GM23338 (cell line): ENCODE measurements around the gene CDH23. TPM values are rescaled to one million over a fixed set of nuclear protein-coding genes. Genes with fewer than 3 reads are reported as not detected.

Experiments used
- ATAC-seq: fragments of 200-7000 bp; cut with Tn5 transposase; 3 replicates; pipeline ENCODE4 v1.9.1; 2020
- DNase-seq: peaks from one replicate; pipeline ENCODE4 v3.0.0-alpha.2; 2015; ENCODE audit warnings: low spot score
- H2AFZ ChIP-seq: fragments of 200-600 bp; sonication (generic); 2 replicates; pipeline ENCODE4 v1.8.0; 2016; ENCODE audit warnings: antibody characterized with exemption, mild to moderate bottlenecking, moderate library complexity
- H3F3A ChIP-seq: fragments of 200-600 bp; sonication (generic); replicated peaks from 2 replicates; pipeline ENCODE4 v1.8.0; 2017; ENCODE audit warnings: antibody characterized with exemption, mixed run types, low read depth
- H3K27ac ChIP-seq: fragments of 200-600 bp; sonication (generic); 2 replicates; pipeline ENCODE4 v1.6.1; 2016; ENCODE audit warnings: low read depth
- H3K27me3 ChIP-seq: fragments of 200-600 bp; sonication (generic); 2 replicates; pipeline ENCODE4 v1.8.0; 2016; ENCODE audit warnings: mild to moderate bottlenecking, mixed run types, moderate library complexity; ENCODE audit not compliant: insufficient read depth
- H3K36me3 ChIP-seq: fragments of 200-600 bp; sonication (generic); 2 replicates; pipeline ENCODE4 v1.8.0; 2016; ENCODE audit warnings: mild to moderate bottlenecking; ENCODE audit not compliant: insufficient read depth
- H3K4me1 ChIP-seq: fragments of 200-600 bp; sonication (generic); 2 replicates; pipeline ENCODE4 v1.8.0; 2016; ENCODE audit warnings: mild to moderate bottlenecking, moderate library complexity; ENCODE audit not compliant: insufficient read depth
- H3K4me2 ChIP-seq: fragments of 200-600 bp; sonication (generic); 2 replicates; pipeline ENCODE4 v1.7.1; 2017; ENCODE audit warnings: mixed run types
- H3K4me3 ChIP-seq: fragments of 200-600 bp; sonication (generic); 2 replicates; pipeline ENCODE4 v1.6.1; 2016; ENCODE audit warnings: mixed run types
- H3K79me2 ChIP-seq: fragments of 200-600 bp; sonication (generic); replicated peaks from 2 replicates; pipeline ENCODE4 v1.8.0; 2017; ENCODE audit warnings: mild to moderate bottlenecking; ENCODE audit not compliant: insufficient read depth
- H3K9me2 ChIP-seq: fragments of 200-600 bp; sonication (generic); 2 replicates; pipeline ENCODE4 v1.8.0; 2017; ENCODE audit not compliant: insufficient read depth
- H4K20me1 ChIP-seq: fragments of 200-600 bp; sonication (generic); replicated peaks from 2 replicates; pipeline ENCODE4 v1.8.0; 2017; ENCODE audit warnings: mild to moderate bottlenecking; ENCODE audit not compliant: insufficient read depth
- H3K27ac Mint-ChIP-seq: 2 replicates; pipeline ENCODE4 v1.8.0; 2020; ENCODE audit warnings: inconsistent platforms, mild to moderate bottlenecking, moderate library complexity, mixed read lengths
- H3K27me3 Mint-ChIP-seq: 3 replicates; pipeline ENCODE4 v1.8.0; 2022; ENCODE audit warnings: low read depth, mild to moderate bottlenecking, moderate library complexity, mixed read lengths, inconsistent platforms; ENCODE audit not compliant: insufficient read depth, poor library complexity
- H3K36me3 Mint-ChIP-seq: 3 replicates; pipeline ENCODE4 v1.8.0; 2021; ENCODE audit warnings: low read depth, mild to moderate bottlenecking, inconsistent platforms, moderate library complexity, mixed read lengths
- H3K4me1 Mint-ChIP-seq: 3 replicates; pipeline ENCODE4 v1.8.0; 2020; ENCODE audit warnings: mild to moderate bottlenecking, inconsistent platforms, mixed read lengths
- H3K4me3 Mint-ChIP-seq: 3 replicates; pipeline ENCODE4 v1.8.0; 2021; ENCODE audit warnings: moderate library complexity, mild to moderate bottlenecking, inconsistent platforms, mixed read lengths
- H3K9me3 Mint-ChIP-seq: 3 replicates; pipeline ENCODE4 v1.8.0; 2020; ENCODE audit warnings: moderate library complexity, mild to moderate bottlenecking, inconsistent platforms, mixed read lengths
- JUNB ChIP-seq: IDR thresholded peaks from one replicate; pipeline ENCODE4 v1.6.1; 2016; ENCODE audit warnings: antibody characterized with exemption; ENCODE audit not compliant: unreplicated experiment
- NANOG ChIP-seq: IDR thresholded peaks from 2 replicates; pipeline ENCODE4 v1.6.1; 2016; ENCODE audit warnings: antibody characterized with exemption, borderline replicate concordance
- POLR2AphosphoS5 ChIP-seq: IDR thresholded peaks from 2 replicates; pipeline ENCODE4 v1.6.1; 2016; ENCODE audit warnings: antibody characterized with exemption, low read depth
- REST ChIP-seq: IDR thresholded peaks from one replicate; pipeline ENCODE4 v1.6.1; 2018; ENCODE audit warnings: antibody characterized with exemption; ENCODE audit not compliant: unreplicated experiment
- STAT1 ChIP-seq: IDR thresholded peaks from one replicate; pipeline ENCODE4 v1.6.1; 2016; ENCODE audit warnings: antibody characterized with exemption; ENCODE audit not compliant: unreplicated experiment
- polyA plus RNA-seq: library from polyadenylated mRNA; unstranded; fragments of >200 nt; fragmentation: Nextera tagmentation; extraction: Ambion mirVana; gene quantifications from 2 replicates; pipeline ENCODE4 v1.2.1, GENCODE V29; 2016
- total RNA-seq: library from RNA; depleted of rRNA; stranded (reverse); fragments of >200 nt; shearing (Covaris generic); gene quantifications from 2 replicates; pipeline ENCODE4 v1.2.3, GENCODE V29; 2014
- TF ChIP-seq, protein P1 (sequence below), 2 experiments: fragments of 200-600 bp in 1 of 2; sonication (generic) in 1 of 2; conservative IDR thresholded peaks; 2 replicates each; pipeline versions ENCODE4 v1.5.1 to v1.6.1; 2016 to 2017; ENCODE audit warnings: antibody characterized with exemption in 2 of 2, low read depth in 2 of 2, mild to moderate bottlenecking in 2 of 2, moderate library complexity in 1 of 2
- TF ChIP-seq, protein P2 (sequence below): fragments of 250-450 bp; sonication (Bioruptor Pico); IDR thresholded peaks from 2 replicates; pipeline ENCODE4 v1.5.0; 2020; ENCODE audit warnings: mild to moderate bottlenecking, moderate library complexity
- TF ChIP-seq, protein P3 (sequence below): IDR thresholded peaks from 2 replicates; pipeline ENCODE4 v1.6.1; 2016; ENCODE audit warnings: antibody characterized with exemption

The CDH23 gene
- total and polyA plus RNA-seq, 2 experiments from 2014 or later: 0.95 to 4.3 TPM

DNA sequence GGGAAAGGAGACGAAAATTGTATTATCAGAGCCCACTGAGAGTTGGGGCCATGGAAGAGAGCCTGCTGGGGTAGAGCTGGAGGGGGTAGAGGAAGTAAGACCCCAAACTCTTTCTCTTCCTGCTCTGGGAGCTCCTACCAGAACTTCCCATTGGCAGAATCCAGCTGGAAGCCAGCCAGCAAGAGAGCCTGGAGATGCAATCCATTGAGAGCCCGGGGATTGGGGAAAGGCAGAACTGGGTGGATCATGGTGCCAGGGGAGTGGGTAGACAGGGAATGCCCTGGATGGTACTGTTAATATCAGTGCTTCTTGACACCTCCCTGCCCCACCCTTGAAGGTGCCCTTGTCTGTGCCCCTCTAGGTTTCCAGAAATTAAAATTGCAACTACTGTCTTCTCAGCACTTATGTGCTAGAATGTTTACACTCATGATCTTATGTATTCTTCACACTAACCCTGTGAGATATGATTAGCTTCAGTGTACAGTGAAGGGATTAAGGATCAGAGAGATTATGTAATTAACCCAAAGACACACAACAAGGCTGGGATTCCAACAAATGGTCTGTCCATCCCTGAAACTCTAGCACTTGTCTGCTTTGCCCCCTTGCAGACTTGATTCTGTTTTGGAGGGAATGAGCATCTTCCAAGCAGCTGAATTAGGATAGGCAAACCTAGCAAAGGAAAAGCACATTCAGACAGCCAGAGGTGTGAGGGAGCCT, 168.7 kb downstream of the CDH23 start:
- no peaks in the 10 kb centered on the region for H3K9me2 ChIP-seq
- DNase-seq (no peak), ATAC-seq (no peak)
- no peak overlapping the region for H3K27ac Mint-ChIP-seq
- H3K9me3 Mint-ChIP-seq: no peaks in the 10 kb centered on the region
- peaks cover 19% of the 10 kb centered on the region for H3K4me1 ChIP-seq
- H2AFZ ChIP-seq: no peak overlapping the region
- H3K36me3 ChIP-seq: no peaks in the 10 kb centered on the region
- H3K27me3 Mint-ChIP-seq: peaks cover 15% of the 10 kb centered on the region
- no peaks in the 10 kb centered on the region for H3K27me3 ChIP-seq
- H3K4me1 Mint-ChIP-seq: peaks cover 36% of the 10 kb centered on the region
- TF ChIP-seq POLR2AphosphoS5: no peak
- TF ChIP-seq, protein P1, sequence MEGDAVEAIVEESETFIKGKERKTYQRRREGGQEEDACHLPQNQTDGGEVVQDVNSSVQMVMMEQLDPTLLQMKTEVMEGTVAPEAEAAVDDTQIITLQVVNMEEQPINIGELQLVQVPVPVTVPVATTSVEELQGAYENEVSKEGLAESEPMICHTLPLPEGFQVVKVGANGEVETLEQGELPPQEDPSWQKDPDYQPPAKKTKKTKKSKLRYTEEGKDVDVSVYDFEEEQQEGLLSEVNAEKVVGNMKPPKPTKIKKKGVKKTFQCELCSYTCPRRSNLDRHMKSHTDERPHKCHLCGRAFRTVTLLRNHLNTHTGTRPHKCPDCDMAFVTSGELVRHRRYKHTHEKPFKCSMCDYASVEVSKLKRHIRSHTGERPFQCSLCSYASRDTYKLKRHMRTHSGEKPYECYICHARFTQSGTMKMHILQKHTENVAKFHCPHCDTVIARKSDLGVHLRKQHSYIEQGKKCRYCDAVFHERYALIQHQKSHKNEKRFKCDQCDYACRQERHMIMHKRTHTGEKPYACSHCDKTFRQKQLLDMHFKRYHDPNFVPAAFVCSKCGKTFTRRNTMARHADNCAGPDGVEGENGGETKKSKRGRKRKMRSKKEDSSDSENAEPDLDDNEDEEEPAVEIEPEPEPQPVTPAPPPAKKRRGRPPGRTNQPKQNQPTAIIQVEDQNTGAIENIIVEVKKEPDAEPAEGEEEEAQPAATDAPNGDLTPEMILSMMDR (conservative IDR thresholded peaks at IDR 0.05; ENCODE audit: low read depth in 2 of 2): no peak
- TF ChIP-seq JUNB: no peak
- TF ChIP-seq, protein P2, sequence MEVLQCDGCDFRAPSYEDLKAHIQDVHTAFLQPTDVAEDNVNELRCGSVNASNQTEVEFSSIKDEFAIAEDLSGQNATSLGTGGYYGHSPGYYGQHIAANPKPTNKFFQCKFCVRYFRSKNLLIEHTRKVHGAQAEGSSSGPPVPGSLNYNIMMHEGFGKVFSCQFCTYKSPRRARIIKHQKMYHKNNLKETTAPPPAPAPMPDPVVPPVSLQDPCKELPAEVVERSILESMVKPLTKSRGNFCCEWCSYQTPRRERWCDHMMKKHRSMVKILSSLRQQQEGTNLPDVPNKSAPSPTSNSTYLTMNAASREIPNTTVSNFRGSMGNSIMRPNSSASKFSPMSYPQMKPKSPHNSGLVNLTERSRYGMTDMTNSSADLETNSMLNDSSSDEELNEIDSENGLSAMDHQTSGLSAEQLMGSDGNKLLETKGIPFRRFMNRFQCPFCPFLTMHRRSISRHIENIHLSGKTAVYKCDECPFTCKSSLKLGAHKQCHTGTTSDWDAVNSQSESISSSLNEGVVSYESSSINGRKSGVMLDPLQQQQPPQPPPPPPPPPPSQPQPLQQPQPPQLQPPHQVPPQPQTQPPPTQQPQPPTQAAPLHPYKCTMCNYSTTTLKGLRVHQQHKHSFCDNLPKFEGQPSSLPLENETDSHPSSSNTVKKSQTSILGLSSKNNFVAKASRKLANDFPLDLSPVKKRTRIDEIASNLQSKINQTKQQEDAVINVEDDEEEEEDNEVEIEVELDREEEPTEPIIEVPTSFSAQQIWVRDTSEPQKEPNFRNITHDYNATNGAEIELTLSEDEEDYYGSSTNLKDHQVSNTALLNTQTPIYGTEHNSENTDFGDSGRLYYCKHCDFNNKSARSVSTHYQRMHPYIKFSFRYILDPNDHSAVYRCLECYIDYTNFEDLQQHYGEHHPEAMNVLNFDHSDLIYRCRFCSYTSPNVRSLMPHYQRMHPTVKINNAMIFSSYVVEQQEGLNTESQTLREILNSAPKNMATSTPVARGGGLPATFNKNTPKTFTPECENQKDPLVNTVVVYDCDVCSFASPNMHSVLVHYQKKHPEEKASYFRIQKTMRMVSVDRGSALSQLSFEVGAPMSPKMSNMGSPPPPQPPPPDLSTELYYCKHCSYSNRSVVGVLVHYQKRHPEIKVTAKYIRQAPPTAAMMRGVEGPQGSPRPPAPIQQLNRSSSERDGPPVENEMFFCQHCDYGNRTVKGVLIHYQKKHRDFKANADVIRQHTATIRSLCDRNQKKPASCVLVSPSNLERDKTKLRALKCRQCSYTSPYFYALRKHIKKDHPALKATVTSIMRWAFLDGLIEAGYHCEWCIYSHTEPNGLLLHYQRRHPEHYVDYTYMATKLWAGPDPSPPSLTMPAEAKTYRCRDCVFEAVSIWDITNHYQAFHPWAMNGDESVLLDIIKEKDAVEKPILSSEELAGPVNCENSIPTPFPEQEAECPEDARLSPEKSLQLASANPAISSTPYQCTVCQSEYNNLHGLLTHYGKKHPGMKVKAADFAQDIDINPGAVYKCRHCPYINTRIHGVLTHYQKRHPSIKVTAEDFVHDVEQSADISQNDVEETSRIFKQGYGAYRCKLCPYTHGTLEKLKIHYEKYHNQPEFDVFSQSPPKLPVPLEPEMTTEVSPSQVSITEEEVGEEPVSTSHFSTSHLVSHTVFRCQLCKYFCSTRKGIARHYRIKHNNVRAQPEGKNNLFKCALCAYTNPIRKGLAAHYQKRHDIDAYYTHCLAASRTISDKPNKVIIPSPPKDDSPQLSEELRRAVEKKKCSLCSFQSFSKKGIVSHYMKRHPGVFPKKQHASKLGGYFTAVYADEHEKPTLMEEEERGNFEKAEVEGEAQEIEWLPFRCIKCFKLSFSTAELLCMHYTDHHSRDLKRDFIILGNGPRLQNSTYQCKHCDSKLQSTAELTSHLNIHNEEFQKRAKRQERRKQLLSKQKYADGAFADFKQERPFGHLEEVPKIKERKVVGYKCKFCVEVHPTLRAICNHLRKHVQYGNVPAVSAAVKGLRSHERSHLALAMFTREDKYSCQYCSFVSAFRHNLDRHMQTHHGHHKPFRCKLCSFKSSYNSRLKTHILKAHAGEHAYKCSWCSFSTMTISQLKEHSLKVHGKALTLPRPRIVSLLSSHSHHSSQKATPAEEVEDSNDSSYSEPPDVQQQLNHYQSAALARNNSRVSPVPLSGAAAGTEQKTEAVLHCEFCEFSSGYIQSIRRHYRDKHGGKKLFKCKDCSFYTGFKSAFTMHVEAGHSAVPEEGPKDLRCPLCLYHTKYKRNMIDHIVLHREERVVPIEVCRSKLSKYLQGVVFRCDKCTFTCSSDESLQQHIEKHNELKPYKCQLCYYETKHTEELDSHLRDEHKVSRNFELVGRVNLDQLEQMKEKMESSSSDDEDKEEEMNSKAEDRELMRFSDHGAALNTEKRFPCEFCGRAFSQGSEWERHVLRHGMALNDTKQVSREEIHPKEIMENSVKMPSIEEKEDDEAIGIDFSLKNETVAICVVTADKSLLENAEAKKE (CRISPR knock-in tag): no peak
- no peak for TF ChIP-seq STAT1
- no peak for TF ChIP-seq REST
- no peak for TF ChIP-seq NANOG
- TF ChIP-seq, protein P3, sequence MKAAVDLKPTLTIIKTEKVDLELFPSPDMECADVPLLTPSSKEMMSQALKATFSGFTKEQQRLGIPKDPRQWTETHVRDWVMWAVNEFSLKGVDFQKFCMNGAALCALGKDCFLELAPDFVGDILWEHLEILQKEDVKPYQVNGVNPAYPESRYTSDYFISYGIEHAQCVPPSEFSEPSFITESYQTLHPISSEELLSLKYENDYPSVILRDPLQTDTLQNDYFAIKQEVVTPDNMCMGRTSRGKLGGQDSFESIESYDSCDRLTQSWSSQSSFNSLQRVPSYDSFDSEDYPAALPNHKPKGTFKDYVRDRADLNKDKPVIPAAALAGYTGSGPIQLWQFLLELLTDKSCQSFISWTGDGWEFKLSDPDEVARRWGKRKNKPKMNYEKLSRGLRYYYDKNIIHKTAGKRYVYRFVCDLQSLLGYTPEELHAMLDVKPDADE: no peak
- no peak overlapping the region for H3K4me2 ChIP-seq
- H3K36me3 Mint-ChIP-seq: no peaks in the 10 kb centered on the region
- no peak overlapping the region for H3K4me3 ChIP-seq
- H3K27ac ChIP-seq: no peak overlapping the region
- H4K20me1 ChIP-seq: no peaks in the 10 kb centered on the region
- H3K79me2 ChIP-seq: no peaks in the 10 kb centered on the region
- H3K4me3 Mint-ChIP-seq: no peak overlapping the region
- no peaks in the 10 kb centered on the region for H3F3A ChIP-seq
